ENCODE measurements around the gene DOCK11.

DNA sequence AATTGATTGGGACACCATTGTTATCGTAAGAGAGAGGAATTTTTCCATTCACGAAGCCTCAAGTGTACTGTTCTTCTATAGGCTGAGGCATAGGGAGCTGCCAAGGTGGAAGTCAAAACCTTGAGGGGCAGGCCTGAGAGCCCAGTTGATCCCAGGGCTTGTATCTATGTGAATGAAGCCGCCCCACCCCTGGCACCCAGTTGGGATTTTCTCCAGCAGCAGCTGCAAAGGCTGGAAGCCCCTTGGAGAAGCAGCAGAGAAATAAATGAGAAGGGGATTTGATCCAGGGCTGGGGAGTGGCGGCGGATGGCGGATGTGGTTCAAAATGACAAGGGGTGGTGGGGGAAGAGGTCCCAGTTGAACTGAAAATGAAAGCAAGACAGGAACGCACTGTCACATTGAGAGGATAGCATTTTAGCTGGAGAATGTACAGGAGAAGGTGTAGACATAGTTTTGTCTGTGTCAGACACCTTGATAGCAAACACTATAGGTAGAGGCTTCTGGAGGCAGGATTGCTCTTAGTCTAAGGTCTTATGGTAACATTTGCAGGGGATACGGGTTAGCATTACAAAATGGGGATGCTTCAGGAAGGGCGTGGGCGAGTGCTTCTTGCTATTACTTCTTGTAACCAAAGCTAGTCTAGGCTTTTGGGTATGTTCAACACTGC lies 32.6 kb downstream of the DOCK11 start:
- no peak for TF ChIP-seq EGR1 (IDR thresholded peaks at IDR 0.05)
- TF ChIP-seq TAF1 (IDR thresholded peaks at IDR 0.05; ENCODE audit: low read depth), result no peak
- TF ChIP-seq CREB1 (IDR thresholded peaks at IDR 0.05; ENCODE audit: low read depth), result no peak
- TF ChIP-seq RAD21 (IDR thresholded peaks at IDR 0.05; ENCODE audit: low read depth), result no peak
- TF ChIP-seq EP300 (IDR thresholded peaks at IDR 0.05; ENCODE audit: borderline replicate concordance), result no peak
- TF ChIP-seq TCF12 (IDR thresholded peaks at IDR 0.05; ENCODE audit: low read depth), result no peak
- TF ChIP-seq, protein P1, sequence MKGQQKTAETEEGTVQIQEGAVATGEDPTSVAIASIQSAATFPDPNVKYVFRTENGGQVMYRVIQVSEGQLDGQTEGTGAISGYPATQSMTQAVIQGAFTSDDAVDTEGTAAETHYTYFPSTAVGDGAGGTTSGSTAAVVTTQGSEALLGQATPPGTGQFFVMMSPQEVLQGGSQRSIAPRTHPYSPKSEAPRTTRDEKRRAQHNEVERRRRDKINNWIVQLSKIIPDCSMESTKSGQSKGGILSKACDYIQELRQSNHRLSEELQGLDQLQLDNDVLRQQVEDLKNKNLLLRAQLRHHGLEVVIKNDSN (IDR thresholded peaks at IDR 0.05), result no peak
